Measurements from ENCODE around the gene NUDT16.
"Not testable (repeated sequence)": the region's sequence is repeated elsewhere in the genome, so short reads cannot be mapped to it uniquely, and the experiment has no call there.

The NUDT16 gene

DNA sequence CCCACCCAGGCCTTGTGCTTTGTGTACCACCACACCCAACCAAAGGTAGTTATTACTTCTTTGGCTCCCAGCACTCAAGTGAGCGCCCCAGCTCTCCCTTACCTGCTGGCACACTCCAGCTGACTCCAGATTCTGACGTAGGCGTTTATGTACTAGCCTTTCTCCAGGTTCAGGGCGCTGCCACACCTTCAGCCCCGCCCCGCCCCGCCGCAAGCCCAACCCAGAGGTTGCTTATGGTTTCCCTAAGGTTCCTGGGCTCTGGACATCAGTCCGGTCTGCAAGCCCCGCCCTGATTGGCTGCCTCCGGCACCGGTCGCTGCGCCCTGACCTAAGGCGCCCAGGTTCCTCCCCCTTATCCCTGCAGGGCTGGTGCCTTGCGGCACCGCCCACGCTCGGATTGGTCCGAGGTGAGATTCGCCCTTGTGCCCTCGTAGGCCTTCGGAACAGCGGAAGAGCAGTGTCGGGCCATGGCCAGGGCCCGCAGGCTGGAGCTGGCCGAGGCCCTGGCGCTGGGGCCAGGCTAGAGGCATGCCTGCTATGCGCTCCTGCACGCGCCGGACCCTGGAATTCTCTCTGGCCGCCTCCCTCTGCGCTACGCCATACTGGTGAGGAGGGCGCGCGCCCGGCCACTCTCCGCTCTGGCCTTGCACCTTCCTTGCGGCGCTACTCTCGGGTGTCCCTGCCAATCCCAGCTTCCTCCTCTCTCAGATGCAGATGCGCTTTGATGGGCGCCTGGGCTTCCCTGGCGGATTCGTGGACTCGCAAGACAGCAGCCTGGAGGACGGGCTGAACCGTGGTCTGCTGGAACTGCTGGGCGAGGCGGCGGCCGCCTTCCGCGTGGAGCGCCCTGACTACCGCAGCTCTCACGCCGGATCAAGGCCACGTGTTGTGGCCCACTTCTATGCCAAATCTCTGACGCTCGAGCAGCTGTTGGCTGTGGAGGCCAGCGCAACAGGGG, 19.8 kb upstream of the NUDT16 start:
- DNase-seq: peak; percentile 26 to 73 (median 59)
- 3% methylated on average over 58 of the region's 64 CpGs for WGBS (ENCODE audit: insufficient coverage)
- ChIA-PET POLR2A (no interaction called here), CTCF (interaction anchor here (1.5 kb wide), 1 partner anchor 17 kb away, joined by 3 read pairs; no protein-coding TSS in a partner anchor)
- Histone ChIP-seq H3K4me1 (ENCODE audit: control extremely low read depth in 1 of 4, control insufficient read depth in 4 of 4, insufficient read depth in 4 of 4, low read length in 3 of 4) (peaks cover 0 to 17% (median 13%) of the 10 kb centered on the region in 4 experiments), H3K27me3 (replicated peaks in 2 of 5; ENCODE audit: control insufficient read depth in 4 of 5, insufficient read depth in 5 of 5, low read length in 4 of 5) (peaks cover 0 to 1% (median 0%) of the 10 kb centered on the region in 5 experiments), H3K9me3 (ENCODE audit: control extremely low read depth in 1 of 5, control insufficient read depth in 4 of 5, insufficient read depth in 2 of 5, low read depth in 1 of 5, low read length in 4 of 5) (peaks cover 0 to 3% (median 0%) of the 10 kb centered on the region in 5 experiments), H3K36me3 (ENCODE audit: control insufficient read depth in 4 of 4, insufficient read depth in 4 of 4, low read length in 3 of 4) (no peaks in the 10 kb centered on the region), H3K4me3 (ENCODE audit: control insufficient read depth in 1 of 7, extremely low read depth in 1 of 7, insufficient read depth in 4 of 7, low read depth in 2 of 7, low read length in 6 of 7) (peak overlapping the region in 6 of 7 experiments; percentile 35 to 81 (median 64)), H3K27ac (ENCODE audit: insufficient read depth in 1 of 2, low read depth in 1 of 2, low read length in 2 of 2, poor library complexity in 1 of 2, severe bottlenecking in 2 of 2) (no peak overlapping the region)

DNA sequence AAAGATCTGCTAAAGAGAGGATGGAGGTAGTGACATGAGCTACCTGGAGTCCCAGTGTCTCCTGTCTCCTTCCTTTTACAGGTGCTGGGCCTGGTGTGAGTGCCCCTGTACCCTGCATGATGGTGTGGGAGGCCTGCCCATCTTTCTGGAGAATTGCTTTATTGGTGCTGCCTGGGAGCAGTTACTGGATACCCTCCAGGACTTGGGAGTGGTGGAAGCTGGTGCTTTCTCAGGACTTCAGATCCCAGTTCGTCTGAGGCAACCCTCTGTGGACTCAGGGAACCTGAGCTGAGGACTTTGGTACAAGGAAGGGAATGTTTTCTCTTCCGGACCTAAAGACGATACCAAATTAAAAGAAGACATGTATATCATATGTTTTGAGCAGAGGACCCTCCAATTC, 18.3 kb upstream of the NUDT16 start:
- Histone ChIP-seq H3K27me3 (replicated peaks in 2 of 5; ENCODE audit: control insufficient read depth in 4 of 5, insufficient read depth in 5 of 5, low read length in 4 of 5) (peaks cover 0 to 1% (median 0%) of the 10 kb centered on the region in 5 experiments), H3K36me3 (ENCODE audit: control insufficient read depth in 4 of 4, insufficient read depth in 4 of 4, low read length in 3 of 4) (no peaks in the 10 kb centered on the region), H3K9me3 (ENCODE audit: control extremely low read depth in 1 of 5, control insufficient read depth in 4 of 5, insufficient read depth in 2 of 5, low read depth in 1 of 5, low read length in 4 of 5) (peaks cover 0 to 3% (median 0%) of the 10 kb centered on the region in 5 experiments), H3K4me1 (ENCODE audit: control extremely low read depth in 1 of 4, control insufficient read depth in 4 of 4, insufficient read depth in 4 of 4, low read length in 3 of 4) (peaks cover 0 to 17% (median 13%) of the 10 kb centered on the region in 4 experiments), H3K27ac (ENCODE audit: insufficient read depth in 1 of 2, low read depth in 1 of 2, low read length in 2 of 2, poor library complexity in 1 of 2, severe bottlenecking in 2 of 2) (no peak overlapping the region), H3K4me3 (ENCODE audit: control insufficient read depth in 1 of 7, extremely low read depth in 1 of 7, insufficient read depth in 4 of 7, low read depth in 2 of 7, low read length in 6 of 7) (no peak overlapping the region)
- CTCF ChIA-PET: no interaction called here
- 94% methylated on average over 3 of the region's 3 CpGs for WGBS (ENCODE audit: insufficient coverage)
- DNase-seq: no peak
- POLR2A ChIA-PET: no interaction called here

DNA sequence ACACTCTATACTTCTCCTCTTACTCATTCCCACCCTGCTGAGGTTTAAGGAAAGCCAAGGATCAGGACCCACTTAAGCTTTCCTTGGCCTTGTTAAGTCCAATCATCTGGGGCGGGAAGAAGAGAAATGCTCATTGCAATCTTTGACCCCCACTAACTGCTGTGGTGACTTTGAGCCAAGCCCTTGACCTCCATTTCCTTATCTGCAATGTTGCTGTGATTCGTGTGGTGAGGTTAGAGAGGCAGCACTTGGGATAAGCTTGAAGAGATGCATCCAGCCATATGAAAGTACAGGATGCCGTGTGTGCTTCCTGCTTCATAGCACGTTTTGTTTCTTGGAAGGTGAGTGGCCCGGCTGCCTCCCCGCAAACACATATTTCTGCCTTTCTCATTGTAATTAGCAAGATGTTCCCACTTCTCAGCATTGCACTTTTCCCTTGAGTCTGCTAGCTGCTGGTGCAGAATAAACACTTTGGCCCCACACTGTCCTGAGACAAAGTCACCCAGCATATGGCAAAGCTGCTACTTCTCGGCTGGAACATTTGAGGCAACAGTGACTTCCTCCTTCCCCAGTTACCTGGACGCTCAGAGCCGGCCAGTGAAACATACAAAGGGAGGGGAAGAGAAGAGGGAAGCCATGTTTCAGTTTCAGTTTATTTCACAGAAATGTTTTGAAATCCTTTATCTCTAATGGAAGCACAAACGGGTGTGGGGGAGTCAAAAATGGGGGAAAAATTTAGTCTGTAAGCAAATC, 10.5 kb upstream of the NUDT16 start:
- CTCF ChIA-PET: interaction anchor here (1.5 kb wide), 1 partner anchor 10 kb away, joined by 4 read pairs; the partner anchor contains the start of gene NUDT16

DNA sequence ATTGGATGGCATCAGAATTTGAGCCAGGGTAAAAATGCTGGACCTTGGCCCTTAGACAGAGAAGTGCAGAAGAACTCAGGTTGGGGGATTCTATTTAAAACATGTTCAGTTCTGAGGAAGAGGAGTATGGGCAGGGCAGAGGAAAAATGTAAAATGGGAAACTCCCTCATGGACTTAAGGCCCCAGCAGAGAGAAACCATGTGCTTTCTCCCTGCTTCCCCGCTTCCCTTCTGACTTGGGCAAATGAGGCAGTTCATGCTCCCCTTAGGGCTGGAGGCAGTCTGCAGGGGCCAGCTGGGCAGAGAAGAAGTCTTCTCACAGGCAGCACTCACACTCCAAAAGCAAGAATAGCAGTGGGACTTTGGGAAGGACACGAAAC, 9.9 kb upstream of the NUDT16 start:
- DNase-seq: no peak
- CTCF ChIA-PET: no interaction called here
- POLR2A ChIA-PET: no interaction called here
- peaks cover 0 to 9% (median 8%) of the 10 kb centered on the region in 4 experiments for H3K4me1 ChIP-seq (ENCODE audit: control extremely low read depth in 1 of 4, control insufficient read depth in 4 of 4, insufficient read depth in 4 of 4, low read length in 3 of 4)
- H3K9me3 ChIP-seq (ENCODE audit: control extremely low read depth in 1 of 5, control insufficient read depth in 4 of 5, insufficient read depth in 2 of 5, low read depth in 1 of 5, low read length in 4 of 5): no peaks in the 10 kb centered on the region
- H3K27ac ChIP-seq (ENCODE audit: insufficient read depth in 1 of 2, low read depth in 1 of 2, low read length in 2 of 2, poor library complexity in 1 of 2, severe bottlenecking in 2 of 2): no peak overlapping the region
- no peaks in the 10 kb centered on the region for H3K27me3 ChIP-seq (replicated peaks in 2 of 5; ENCODE audit: control insufficient read depth in 4 of 5, insufficient read depth in 5 of 5, low read length in 4 of 5)
- 90% methylated on average over 2 of the region's 2 CpGs for WGBS (ENCODE audit: insufficient coverage)
- peaks cover 0 to 5% (median 2%) of the 10 kb centered on the region in 4 experiments for H3K36me3 ChIP-seq (ENCODE audit: control insufficient read depth in 4 of 4, insufficient read depth in 4 of 4, low read length in 3 of 4)
- peak overlapping the region in 3 of 7 experiments; percentile 13 to 50 (median 42) for H3K4me3 ChIP-seq (ENCODE audit: control insufficient read depth in 1 of 7, extremely low read depth in 1 of 7, insufficient read depth in 4 of 7, low read depth in 2 of 7, low read length in 6 of 7)

More for the DNA sequence above, 10.5 kb upstream of the NUDT16 start:
- peaks cover 0 to 9% (median 8%) of the 10 kb centered on the region in 4 experiments for H3K4me1 ChIP-seq (ENCODE audit: control extremely low read depth in 1 of 4, control insufficient read depth in 4 of 4, insufficient read depth in 4 of 4, low read length in 3 of 4)
- H3K4me3 ChIP-seq (ENCODE audit: control insufficient read depth in 1 of 7, extremely low read depth in 1 of 7, insufficient read depth in 4 of 7, low read depth in 2 of 7, low read length in 6 of 7): peak overlapping the region in 3 of 7 experiments; percentile 13 to 50 (median 42)
- POLR2A ChIA-PET: no interaction called here
- WGBS (ENCODE audit: insufficient coverage): 70% methylated on average over 8 of the region's 10 CpGs
- no peak overlapping the region for H3K27ac ChIP-seq (ENCODE audit: insufficient read depth in 1 of 2, low read depth in 1 of 2, low read length in 2 of 2, poor library complexity in 1 of 2, severe bottlenecking in 2 of 2)
- no peaks in the 10 kb centered on the region for H3K27me3 ChIP-seq (replicated peaks in 2 of 5; ENCODE audit: control insufficient read depth in 4 of 5, insufficient read depth in 5 of 5, low read length in 4 of 5)
- DNase-seq: peak in 2 of 3 donors; percentile 24 to 35
- H3K9me3 ChIP-seq (ENCODE audit: control extremely low read depth in 1 of 5, control insufficient read depth in 4 of 5, insufficient read depth in 2 of 5, low read depth in 1 of 5, low read length in 4 of 5): no peaks in the 10 kb centered on the region
- peaks cover 0 to 4% (median 1%) of the 10 kb centered on the region in 4 experiments for H3K36me3 ChIP-seq (ENCODE audit: control insufficient read depth in 4 of 4, insufficient read depth in 4 of 4, low read length in 3 of 4)

DNA sequence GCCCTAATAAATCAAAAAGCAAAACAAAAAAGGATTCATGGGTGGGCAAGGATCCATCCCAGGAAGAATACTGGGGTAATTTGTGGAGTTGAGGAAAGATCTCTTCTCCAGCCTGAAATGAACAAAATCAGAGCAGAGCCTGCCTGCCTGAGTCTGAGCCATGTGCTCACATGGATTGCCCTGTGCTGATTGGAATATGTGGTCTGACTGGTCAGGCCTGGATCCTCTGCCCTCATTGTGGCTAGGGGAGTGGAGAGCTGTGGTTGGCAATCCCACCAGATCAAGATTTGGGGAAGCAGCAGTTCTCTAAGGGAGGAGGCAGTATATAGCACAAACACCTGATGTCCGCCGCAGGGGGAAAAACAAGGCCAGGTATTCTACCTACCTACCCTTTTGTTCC, 6.8 kb upstream of the NUDT16 start:
- WGBS (ENCODE audit: insufficient coverage): 100% methylated on average over 2 of the region's 2 CpGs
- Histone ChIP-seq H3K27ac (ENCODE audit: insufficient read depth in 1 of 2, low read depth in 1 of 2, low read length in 2 of 2, poor library complexity in 1 of 2, severe bottlenecking in 2 of 2) (no peak overlapping the region), H3K4me3 (ENCODE audit: control insufficient read depth in 1 of 7, extremely low read depth in 1 of 7, insufficient read depth in 4 of 7, low read depth in 2 of 7, low read length in 6 of 7) (no peak overlapping the region), H3K4me1 (ENCODE audit: control extremely low read depth in 1 of 4, control insufficient read depth in 4 of 4, insufficient read depth in 4 of 4, low read length in 3 of 4) (peaks cover 0 to 14% (median 8%) of the 10 kb centered on the region in 4 experiments), H3K9me3 (ENCODE audit: control extremely low read depth in 1 of 5, control insufficient read depth in 4 of 5, insufficient read depth in 2 of 5, low read depth in 1 of 5, low read length in 4 of 5) (no peaks in the 10 kb centered on the region), H3K27me3 (replicated peaks in 2 of 5; ENCODE audit: control insufficient read depth in 4 of 5, insufficient read depth in 5 of 5, low read length in 4 of 5) (no peaks in the 10 kb centered on the region), H3K36me3 (ENCODE audit: control insufficient read depth in 4 of 4, insufficient read depth in 4 of 4, low read length in 3 of 4) (peaks cover 0 to 5% (median 2%) of the 10 kb centered on the region in 4 experiments)
- DNase-seq: no peak
- POLR2A ChIA-PET: no interaction called here
- CTCF ChIA-PET: no interaction called here

GRCh38 chr3:131380821-131381444, 641 bp upstream of the NUDT16 start:
- DNase-seq: peak in 1 of 3 donors; percentile 27
- peak overlapping the region; percentile 67 to 72 for H3K27ac ChIP-seq (ENCODE audit: insufficient read depth in 1 of 2, low read depth in 1 of 2, low read length in 2 of 2, poor library complexity in 1 of 2, severe bottlenecking in 2 of 2)
- H3K4me3 ChIP-seq (ENCODE audit: control insufficient read depth in 1 of 7, extremely low read depth in 1 of 7, insufficient read depth in 4 of 7, low read depth in 2 of 7, low read length in 6 of 7): peak overlapping the region; percentile 80 to 97 (median 91)
- POLR2A ChIA-PET; H3K27me3 ChIP-seq (replicated peaks in 2 of 5; ENCODE audit: control insufficient read depth in 4 of 5, insufficient read depth in 5 of 5, low read length in 4 of 5); H3K9me3 ChIP-seq (ENCODE audit: control extremely low read depth in 1 of 5, control insufficient read depth in 4 of 5, insufficient read depth in 2 of 5, low read depth in 1 of 5, low read length in 4 of 5): not testable (repeated sequence)
- WGBS (ENCODE audit: insufficient coverage): 4% methylated on average over 14 of the region's 16 CpGs
- CTCF ChIA-PET: interaction anchor here (1.2 to 1.8 kb wide), 4 partner anchors 10 to 415 kb away, joined by 3 to 4 read pairs (median 4); no protein-coding TSS in a partner anchor
- H3K4me1 ChIP-seq (ENCODE audit: control extremely low read depth in 1 of 4, control insufficient read depth in 4 of 4, insufficient read depth in 4 of 4, low read length in 3 of 4): peaks cover 9 to 43% (median 30%) of the 10 kb centered on the region in 4 experiments
- H3K36me3 ChIP-seq (ENCODE audit: control insufficient read depth in 4 of 4, insufficient read depth in 4 of 4, low read length in 3 of 4): peaks cover 6 to 15% (median 9%) of the 10 kb centered on the region in 4 experiments

Measured in common myeloid progenitor, CD34-positive (primary cell).